Neural cell (in vitro differentiated cells): ENCODE results near the gene CDHR2. TPM values are rescaled to one million over a fixed set of nuclear protein-coding genes. Genes with fewer than 3 reads are reported as not detected.

Experiments
- H2AFZ ChIP-seq: fragments of 200-600, 300-800 bp; sonication (generic), shearing (Covaris generic); 2 replicates; pipeline ENCODE4 v1.6.0; 2014; ENCODE audit warnings: low read depth, mild to moderate bottlenecking, antibody characterized with exemption, low read length, moderate library complexity
- H3F3A ChIP-seq: fragments of 200-600 bp; shearing (Covaris generic); 2 replicates; pipeline ENCODE4 v1.6.1; 2016; ENCODE audit warnings: mild to moderate bottlenecking, moderate library complexity, mixed read lengths, antibody characterized with exemption, low read length; ENCODE audit not compliant: insufficient read depth, poor library complexity, severe bottlenecking
- H3K27ac ChIP-seq: fragments of 200-600, 300-800 bp; sonication (generic), shearing (Covaris generic); 2 replicates; pipeline ENCODE4 v1.5.1; 2014; ENCODE audit warnings: mild to moderate bottlenecking, low read length, moderate library complexity
- H3K27me3 ChIP-seq: fragments of 300-800, 200-600 bp; sonication (generic), shearing (Covaris generic); 2 replicates; pipeline ENCODE4 v1.6.0; 2014; ENCODE audit warnings: mild to moderate bottlenecking, low read depth, low read length, moderate library complexity; ENCODE audit not compliant: insufficient read depth
- H3K36me3 ChIP-seq: fragments of 300-800, 200-600 bp; sonication (generic), shearing (Covaris generic); 2 replicates; pipeline ENCODE4 v1.5.1; 2014; ENCODE audit warnings: mild to moderate bottlenecking, antibody characterized with exemption, low read length, moderate library complexity; ENCODE audit not compliant: insufficient read depth
- H3K4me2 ChIP-seq: fragments of 300-800, 200-600 bp; sonication (generic), shearing (Covaris generic); 2 replicates; pipeline ENCODE4 v1.6.0; 2014; ENCODE audit warnings: mild to moderate bottlenecking, low read length
- H3K4me3 ChIP-seq: fragments of 300-800, 200-600 bp; sonication (generic), shearing (Covaris generic); 2 replicates; pipeline ENCODE4 v1.5.1; 2014; ENCODE audit warnings: mild to moderate bottlenecking, low read length, moderate library complexity
- H3K79me2 ChIP-seq: fragments of 200-600 bp; shearing (Covaris generic); replicated peaks from 2 replicates; pipeline ENCODE4 v1.6.0; 2014; ENCODE audit warnings: mild to moderate bottlenecking, low read length, moderate library complexity; ENCODE audit not compliant: insufficient read depth
- H3K9ac ChIP-seq: fragments of 300-800, 200-600 bp; sonication (generic), shearing (Covaris generic); 2 replicates; pipeline ENCODE4 v1.6.1; 2016; ENCODE audit warnings: mild to moderate bottlenecking, low read length, mixed read lengths
- H3K9me2 ChIP-seq: fragments of 200-600 bp; shearing (Covaris generic); 2 replicates; pipeline ENCODE4 v1.6.1; 2016; ENCODE audit warnings: mild to moderate bottlenecking, low read length, mixed read lengths; ENCODE audit not compliant: insufficient read depth
- H3K9me3 ChIP-seq: fragments of 200-600, 300-800 bp; sonication (generic), shearing (Covaris generic); 2 replicates; pipeline ENCODE4 v1.6.1; 2016; ENCODE audit warnings: mild to moderate bottlenecking, mixed run types, low read length, moderate library complexity, mixed read lengths
- H4K20me1 ChIP-seq: fragments of 200-600 bp; shearing (Covaris generic); 2 replicates; pipeline ENCODE4 v1.6.1; 2016; ENCODE audit warnings: mild to moderate bottlenecking, mixed run types; ENCODE audit not compliant: insufficient read depth
- EP300 ChIP-seq: fragments of 450-650 bp; conservative IDR thresholded peaks from 2 replicates; pipeline ENCODE4 v1.6.1; 2014; ENCODE audit warnings: antibody characterized with exemption, mild to moderate bottlenecking, moderate library complexity; ENCODE audit not compliant: poor library complexity, severe bottlenecking
- EZH2 ChIP-seq: fragments of 200-600, 300-800 bp; shearing (Covaris generic), sonication (generic); IDR thresholded peaks from 2 replicates; pipeline ENCODE4 v1.6.1; 2014; ENCODE audit warnings: antibody characterized with exemption, low read length, borderline replicate concordance, mild to moderate bottlenecking; ENCODE audit not compliant: insufficient read depth, poor library complexity, severe bottlenecking
- MXI1 ChIP-seq: fragments of 450-650 bp; conservative IDR thresholded peaks from 2 replicates; pipeline ENCODE4 v1.6.1; 2014; ENCODE audit warnings: antibody characterized with exemption, mild to moderate bottlenecking; ENCODE audit not compliant: poor library complexity, severe bottlenecking
- POLR2AphosphoS5 ChIP-seq: IDR thresholded peaks from 2 replicates; pipeline ENCODE4 v1.6.1; 2012
- RAD21 ChIP-seq: fragments of 450-650 bp; conservative IDR thresholded peaks from 2 replicates; pipeline ENCODE4 v1.6.1; 2014; ENCODE audit warnings: antibody characterized with exemption, mild to moderate bottlenecking, moderate library complexity
- SMC3 ChIP-seq: fragments of 450-650 bp; conservative IDR thresholded peaks from 2 replicates; pipeline ENCODE4 v1.6.1; 2014; ENCODE audit warnings: antibody characterized with exemption, mild to moderate bottlenecking, moderate library complexity; ENCODE audit not compliant: poor library complexity
- TAF1 ChIP-seq: IDR thresholded peaks from 2 replicates; pipeline ENCODE4 v1.6.1; 2012; ENCODE audit warnings: low read depth
- polyA plus RNA-seq: library from polyadenylated mRNA; depleted of rRNA; stranded (reverse); fragments of >200 nt; gene quantifications from 2 replicates; pipeline ENCODE4 v1.2.3, GENCODE V29; 2014
- TF ChIP-seq, protein P1 (sequence below): IDR thresholded peaks from 2 replicates; pipeline ENCODE4 v1.6.1; 2012; ENCODE audit warnings: borderline replicate concordance
- TF ChIP-seq, protein P2 (sequence below): fragments of 450-650 bp; IDR thresholded peaks from 2 replicates; pipeline ENCODE4 v1.5.1; 2014; ENCODE audit warnings: antibody characterized with exemption, mild to moderate bottlenecking, moderate library complexity; ENCODE audit not compliant: poor library complexity, severe bottlenecking

The CDHR2 gene
- polyA plus RNA-seq, 1 donor from 2014 or later: 1.0 TPM

DNA sequence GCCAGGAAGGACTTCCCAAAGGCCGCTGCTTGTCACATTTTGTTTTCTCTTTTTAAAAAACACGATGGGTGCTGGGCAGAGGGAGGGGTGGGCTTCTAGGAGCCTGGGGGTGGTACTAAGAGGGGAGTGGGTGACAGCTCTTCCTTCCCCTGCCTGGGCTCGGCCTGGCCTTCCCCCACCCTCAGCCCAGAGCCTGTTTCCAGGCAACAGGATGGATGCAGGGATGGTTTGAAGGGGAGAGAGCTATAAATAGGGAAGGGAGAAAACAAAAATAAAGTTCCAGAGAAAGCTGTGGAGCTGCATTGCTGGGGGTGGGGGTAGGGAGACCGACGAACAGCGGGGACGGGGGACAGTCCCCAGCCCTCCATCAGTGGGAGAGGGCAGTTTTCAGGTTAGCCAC, 67.4 kb downstream of the CDHR2 start:
- TF ChIP-seq, protein P1, sequence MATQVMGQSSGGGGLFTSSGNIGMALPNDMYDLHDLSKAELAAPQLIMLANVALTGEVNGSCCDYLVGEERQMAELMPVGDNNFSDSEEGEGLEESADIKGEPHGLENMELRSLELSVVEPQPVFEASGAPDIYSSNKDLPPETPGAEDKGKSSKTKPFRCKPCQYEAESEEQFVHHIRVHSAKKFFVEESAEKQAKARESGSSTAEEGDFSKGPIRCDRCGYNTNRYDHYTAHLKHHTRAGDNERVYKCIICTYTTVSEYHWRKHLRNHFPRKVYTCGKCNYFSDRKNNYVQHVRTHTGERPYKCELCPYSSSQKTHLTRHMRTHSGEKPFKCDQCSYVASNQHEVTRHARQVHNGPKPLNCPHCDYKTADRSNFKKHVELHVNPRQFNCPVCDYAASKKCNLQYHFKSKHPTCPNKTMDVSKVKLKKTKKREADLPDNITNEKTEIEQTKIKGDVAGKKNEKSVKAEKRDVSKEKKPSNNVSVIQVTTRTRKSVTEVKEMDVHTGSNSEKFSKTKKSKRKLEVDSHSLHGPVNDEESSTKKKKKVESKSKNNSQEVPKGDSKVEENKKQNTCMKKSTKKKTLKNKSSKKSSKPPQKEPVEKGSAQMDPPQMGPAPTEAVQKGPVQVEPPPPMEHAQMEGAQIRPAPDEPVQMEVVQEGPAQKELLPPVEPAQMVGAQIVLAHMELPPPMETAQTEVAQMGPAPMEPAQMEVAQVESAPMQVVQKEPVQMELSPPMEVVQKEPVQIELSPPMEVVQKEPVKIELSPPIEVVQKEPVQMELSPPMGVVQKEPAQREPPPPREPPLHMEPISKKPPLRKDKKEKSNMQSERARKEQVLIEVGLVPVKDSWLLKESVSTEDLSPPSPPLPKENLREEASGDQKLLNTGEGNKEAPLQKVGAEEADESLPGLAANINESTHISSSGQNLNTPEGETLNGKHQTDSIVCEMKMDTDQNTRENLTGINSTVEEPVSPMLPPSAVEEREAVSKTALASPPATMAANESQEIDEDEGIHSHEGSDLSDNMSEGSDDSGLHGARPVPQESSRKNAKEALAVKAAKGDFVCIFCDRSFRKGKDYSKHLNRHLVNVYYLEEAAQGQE: no peak
- no peak for TF ChIP-seq EP300
- TF ChIP-seq POLR2AphosphoS5: no peak
- Histone ChIP-seq H3K27ac (peak overlapping the region; percentile 46), H3K27me3 (peaks cover 44% of the 10 kb centered on the region), H2AFZ (peak overlapping the region; percentile 53), H3K9me2 (no peaks in the 10 kb centered on the region), H3K9me3 (no peaks in the 10 kb centered on the region), H3F3A (no peaks in the 10 kb centered on the region), H3K9ac (peak overlapping the region; percentile 52), H3K4me2 (peak overlapping the region; percentile 59), H3K79me2 (no peaks in the 10 kb centered on the region), H4K20me1 (no peaks in the 10 kb centered on the region), H3K4me3 (peak overlapping the region; percentile 44), H3K36me3 (no peaks in the 10 kb centered on the region)

- peaks cover 40% of the 10 kb centered on the region for H3K27me3 ChIP-seq
- H3K36me3 ChIP-seq: no peaks in the 10 kb centered on the region
- H3K4me3 ChIP-seq: peak overlapping the region; percentile 54
- no peak overlapping the region for H3K9ac ChIP-seq
- no peaks in the 10 kb centered on the region for H3K79me2 ChIP-seq
- TF ChIP-seq TAF1: no peak
- TF ChIP-seq, protein P2, sequence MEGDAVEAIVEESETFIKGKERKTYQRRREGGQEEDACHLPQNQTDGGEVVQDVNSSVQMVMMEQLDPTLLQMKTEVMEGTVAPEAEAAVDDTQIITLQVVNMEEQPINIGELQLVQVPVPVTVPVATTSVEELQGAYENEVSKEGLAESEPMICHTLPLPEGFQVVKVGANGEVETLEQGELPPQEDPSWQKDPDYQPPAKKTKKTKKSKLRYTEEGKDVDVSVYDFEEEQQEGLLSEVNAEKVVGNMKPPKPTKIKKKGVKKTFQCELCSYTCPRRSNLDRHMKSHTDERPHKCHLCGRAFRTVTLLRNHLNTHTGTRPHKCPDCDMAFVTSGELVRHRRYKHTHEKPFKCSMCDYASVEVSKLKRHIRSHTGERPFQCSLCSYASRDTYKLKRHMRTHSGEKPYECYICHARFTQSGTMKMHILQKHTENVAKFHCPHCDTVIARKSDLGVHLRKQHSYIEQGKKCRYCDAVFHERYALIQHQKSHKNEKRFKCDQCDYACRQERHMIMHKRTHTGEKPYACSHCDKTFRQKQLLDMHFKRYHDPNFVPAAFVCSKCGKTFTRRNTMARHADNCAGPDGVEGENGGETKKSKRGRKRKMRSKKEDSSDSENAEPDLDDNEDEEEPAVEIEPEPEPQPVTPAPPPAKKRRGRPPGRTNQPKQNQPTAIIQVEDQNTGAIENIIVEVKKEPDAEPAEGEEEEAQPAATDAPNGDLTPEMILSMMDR: no peak
- TF ChIP-seq EZH2: no peak
- no peak for TF ChIP-seq MXI1
- no peak for TF ChIP-seq SMC3
- no peak for TF ChIP-seq EP300
- TF ChIP-seq POLR2AphosphoS5: no peak
- TF ChIP-seq, protein P1: no peak
- TF ChIP-seq RAD21: no peak
- no peak overlapping the region for H2AFZ ChIP-seq
- no peaks in the 10 kb centered on the region for H3F3A ChIP-seq
- no peak overlapping the region for H3K27ac ChIP-seq
- no peaks in the 10 kb centered on the region for H3K9me2 ChIP-seq
- no peaks in the 10 kb centered on the region for H4K20me1 ChIP-seq
- no peak overlapping the region for H3K4me2 ChIP-seq
- no peaks in the 10 kb centered on the region for H3K9me3 ChIP-seq
These were observed 69.6 kb downstream of the CDHR2 start for GRCh38 chr5:176618783-176619182.
